Measurements from ENCODE around the gene PCDHGA5.
"Not testable (repeated sequence)": the region's sequence is repeated elsewhere in the genome, so short reads cannot be mapped to it uniquely, and the experiment has no call there.

PCDHGA5 gene

DNA sequence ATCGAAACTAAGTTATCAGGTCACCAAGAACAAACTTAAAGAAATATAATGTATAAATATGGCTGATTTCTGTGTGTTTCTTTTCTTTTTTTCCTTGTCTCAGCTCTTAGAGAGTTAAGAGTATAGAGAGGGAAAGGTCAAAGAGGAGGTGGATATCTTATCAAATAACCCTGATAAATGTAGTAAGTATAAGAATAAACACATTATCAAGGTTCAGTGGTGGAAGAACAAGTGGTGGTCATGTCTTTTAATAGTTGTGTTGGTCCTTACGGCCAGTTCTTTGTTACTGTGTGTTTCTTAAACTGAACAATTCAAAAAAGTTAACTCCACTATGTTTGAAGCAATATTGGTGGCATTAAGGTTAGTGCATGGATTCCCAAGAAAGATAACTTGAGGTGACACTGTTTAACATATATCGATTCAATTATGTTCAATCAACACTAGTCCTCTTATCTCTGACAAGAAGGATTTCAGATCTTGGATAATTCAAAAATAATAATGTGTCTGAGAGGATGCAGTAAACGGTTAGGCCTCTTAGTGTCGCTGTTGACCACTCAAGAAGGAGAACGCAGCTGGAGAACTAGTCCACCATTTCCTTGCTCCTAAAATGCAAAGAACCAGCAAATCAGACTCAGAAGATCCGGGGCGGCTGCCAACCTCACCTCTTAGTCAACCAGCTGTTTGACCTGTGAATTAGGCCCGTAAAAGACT, 20.6 kb upstream of the PCDHGA5 start, which contains the start of gene PCDHGA3:
Gene PCDHGA3 (plus strand): TSS at position 588 of the 711 bp plus-strand sequence. CDS start 205 bp downstream, outside the sequence.
- DNase-seq (ENCODE audit: low read depth, low spot score), result no peak
- no peaks in the 10 kb centered on the region for H3K4me1 ChIP-seq (ENCODE audit: insufficient read depth, insufficient read length)
- H3K27me3 ChIP-seq (ENCODE audit: insufficient read depth, insufficient read length), result no peaks in the 10 kb centered on the region
- TF ChIP-seq SUZ12 (IDR thresholded peaks at IDR 0.05; ENCODE audit: extremely low read depth, insufficient read depth, insufficient read length) (no peak), YY1 (IDR thresholded peaks at IDR 0.05; ENCODE audit: insufficient read depth, insufficient read length) (no peak), ZNF274 (IDR thresholded peaks at IDR 0.05; ENCODE audit: low read depth, low read length) (no peak)
- no peaks in the 10 kb centered on the region for H3K36me3 ChIP-seq (ENCODE audit: insufficient read depth, insufficient read length, low read length)
- H3K9ac ChIP-seq (ENCODE audit: insufficient read length, low read depth), result no peak within 1 kb of the TSS
- H3K9me3 ChIP-seq (ENCODE audit: insufficient read depth, low read length), result peaks cover 43% of the 10 kb centered on the region
- H3K4me3 ChIP-seq (ENCODE audit: insufficient read length, low read depth), result no peak within 1 kb of the TSS

GRCh38 chr5:141343953-141344463, 20.0 kb upstream of the PCDHGA5 start:
- no peak for TF ChIP-seq SUZ12 (IDR thresholded peaks at IDR 0.05; ENCODE audit: extremely low read depth, insufficient read depth, insufficient read length)
- no peak for TF ChIP-seq ZNF274 (IDR thresholded peaks at IDR 0.05; ENCODE audit: low read depth, low read length)
- TF ChIP-seq YY1 (IDR thresholded peaks at IDR 0.05; ENCODE audit: insufficient read depth, insufficient read length), result no peak
- H3K9ac ChIP-seq (ENCODE audit: insufficient read length, low read depth), result no peak overlapping the region
- DNase-seq (ENCODE audit: low read depth, low spot score), result no peak
- H3K4me3 ChIP-seq (ENCODE audit: insufficient read length, low read depth), result no peak overlapping the region
- no peaks in the 10 kb centered on the region for H3K27me3 ChIP-seq (ENCODE audit: insufficient read depth, insufficient read length)
- H3K4me1 ChIP-seq (ENCODE audit: insufficient read depth, insufficient read length), result no peaks in the 10 kb centered on the region
- no peaks in the 10 kb centered on the region for H3K36me3 ChIP-seq (ENCODE audit: insufficient read depth, insufficient read length, low read length)
- H3K9me3 ChIP-seq (ENCODE audit: insufficient read depth, low read length), result peaks cover 37% of the 10 kb centered on the region

DNA sequence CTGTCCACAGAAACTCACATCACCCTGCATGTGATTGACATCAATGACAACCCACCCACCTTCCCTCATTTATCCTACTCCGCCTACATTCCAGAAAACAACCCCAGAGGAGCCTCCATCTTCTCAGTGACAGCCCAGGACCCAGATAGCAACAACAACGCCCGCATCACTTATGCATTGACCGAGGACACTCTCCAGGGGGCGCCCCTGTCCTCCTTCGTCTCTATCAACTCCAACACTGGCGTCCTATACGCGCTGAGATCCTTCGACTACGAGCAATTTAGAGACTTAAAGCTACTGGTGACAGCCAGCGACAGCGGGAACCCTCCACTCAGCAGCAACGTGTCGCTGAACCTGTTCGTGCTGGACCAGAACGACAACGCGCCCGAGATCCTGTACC, 18.6 kb upstream of the PCDHGA5 start:
- H3K4me1 ChIP-seq (ENCODE audit: insufficient read depth, insufficient read length), result no peaks in the 10 kb centered on the region
- peaks cover 24% of the 10 kb centered on the region for H3K9me3 ChIP-seq (ENCODE audit: insufficient read depth, low read length)
- no peak overlapping the region for H3K4me3 ChIP-seq (ENCODE audit: insufficient read length, low read depth)
- DNase-seq (ENCODE audit: low read depth, low spot score), result no peak
- H3K27me3 ChIP-seq (ENCODE audit: insufficient read depth, insufficient read length), result no peaks in the 10 kb centered on the region
- TF ChIP-seq ZNF274 (IDR thresholded peaks at IDR 0.05; ENCODE audit: low read depth, low read length) (no peak), YY1 (IDR thresholded peaks at IDR 0.05; ENCODE audit: insufficient read depth, insufficient read length) (no peak), SUZ12 (IDR thresholded peaks at IDR 0.05; ENCODE audit: extremely low read depth, insufficient read depth, insufficient read length) (no peak)
- no peak overlapping the region for H3K9ac ChIP-seq (ENCODE audit: insufficient read length, low read depth)
- no peaks in the 10 kb centered on the region for H3K36me3 ChIP-seq (ENCODE audit: insufficient read depth, insufficient read length, low read length)

DNA sequence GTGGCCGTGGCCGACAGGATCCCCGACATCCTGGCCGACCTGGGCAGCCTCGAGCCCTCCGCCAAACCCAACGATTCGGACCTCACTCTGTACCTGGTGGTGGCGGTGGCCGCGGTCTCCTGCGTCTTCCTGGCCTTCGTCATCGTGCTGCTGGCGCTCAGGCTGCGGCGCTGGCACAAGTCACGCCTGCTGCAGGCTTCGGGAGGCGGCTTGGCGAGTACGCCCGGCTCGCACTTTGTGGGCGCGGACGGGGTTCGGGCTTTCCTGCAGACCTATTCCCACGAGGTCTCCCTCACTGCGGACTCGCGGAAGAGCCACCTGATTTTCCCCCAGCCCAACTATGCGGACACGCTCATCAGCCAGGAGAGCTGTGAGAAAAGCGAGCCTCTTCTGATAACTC, 17.9 kb upstream of the PCDHGA5 start:
- H3K4me3 ChIP-seq (ENCODE audit: insufficient read length, low read depth); H3K9ac ChIP-seq (ENCODE audit: insufficient read length, low read depth); H3K4me1 ChIP-seq (ENCODE audit: insufficient read depth, insufficient read length); H3K36me3 ChIP-seq (ENCODE audit: insufficient read depth, insufficient read length, low read length); H3K27me3 ChIP-seq (ENCODE audit: insufficient read depth, insufficient read length); DNase-seq (ENCODE audit: low read depth, low spot score): not testable (repeated sequence)
- H3K9me3 ChIP-seq (ENCODE audit: insufficient read depth, low read length), result peaks cover 28% of the 10 kb centered on the region

- peaks cover 34% of the 10 kb centered on the region for H3K9me3 ChIP-seq (ENCODE audit: insufficient read depth, low read length)
- H3K4me1 ChIP-seq (ENCODE audit: insufficient read depth, insufficient read length), result no peaks in the 10 kb centered on the region
- DNase-seq (ENCODE audit: low read depth, low spot score), result no peak
- no peak within 1 kb of the TSS for H3K4me3 ChIP-seq (ENCODE audit: insufficient read length, low read depth)
- H3K36me3 ChIP-seq (ENCODE audit: insufficient read depth, insufficient read length, low read length), result no peaks in the 10 kb centered on the region
- H3K9ac ChIP-seq (ENCODE audit: insufficient read length, low read depth), result no peak within 1 kb of the TSS
- no peak for TF ChIP-seq ZNF274 (IDR thresholded peaks at IDR 0.05; ENCODE audit: low read depth, low read length)
- no peak for TF ChIP-seq SUZ12 (IDR thresholded peaks at IDR 0.05; ENCODE audit: extremely low read depth, insufficient read depth, insufficient read length)
- no peak for TF ChIP-seq YY1 (IDR thresholded peaks at IDR 0.05; ENCODE audit: insufficient read depth, insufficient read length)
- no peaks in the 10 kb centered on the region for H3K27me3 ChIP-seq (ENCODE audit: insufficient read depth, insufficient read length)
Measured at GRCh38 chr5:141349917-141350619, 13.9 kb upstream of the PCDHGA5 start, which contains the start of gene PCDHGB1. Gene PCDHGB1 (plus strand): TSS chr5:141350099. CDS start chr5:141350261, 162 bp downstream.

DNA sequence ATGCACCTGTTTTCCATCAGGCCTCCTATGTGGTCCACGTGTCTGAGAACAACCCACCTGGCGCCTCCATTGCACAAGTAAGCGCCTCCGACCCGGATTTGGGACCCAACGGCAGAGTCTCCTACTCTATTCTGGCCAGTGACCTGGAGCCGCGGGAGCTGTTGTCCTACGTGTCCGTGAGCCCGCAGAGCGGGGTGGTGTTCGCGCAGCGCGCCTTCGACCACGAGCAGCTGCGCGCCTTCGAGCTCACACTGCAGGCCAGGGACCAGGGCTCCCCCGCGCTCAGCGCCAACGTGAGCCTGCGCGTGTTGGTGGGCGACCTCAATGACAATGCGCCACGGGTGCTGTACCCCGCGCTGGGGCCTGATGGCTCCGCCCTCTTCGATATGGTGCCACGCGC, 12.4 kb upstream of the PCDHGA5 start:
- no peak for TF ChIP-seq ZNF274 (IDR thresholded peaks at IDR 0.05; ENCODE audit: low read depth, low read length)
- no peak for TF ChIP-seq YY1 (IDR thresholded peaks at IDR 0.05; ENCODE audit: insufficient read depth, insufficient read length)
- no peak for TF ChIP-seq SUZ12 (IDR thresholded peaks at IDR 0.05; ENCODE audit: extremely low read depth, insufficient read depth, insufficient read length)
- no peak for DNase-seq (ENCODE audit: low read depth, low spot score)
- H3K9ac ChIP-seq (ENCODE audit: insufficient read length, low read depth), result no peak overlapping the region
- no peaks in the 10 kb centered on the region for H3K4me1 ChIP-seq (ENCODE audit: insufficient read depth, insufficient read length)
- no peak overlapping the region for H3K4me3 ChIP-seq (ENCODE audit: insufficient read length, low read depth)
- no peaks in the 10 kb centered on the region for H3K27me3 ChIP-seq (ENCODE audit: insufficient read depth, insufficient read length)
- H3K36me3 ChIP-seq (ENCODE audit: insufficient read depth, insufficient read length, low read length), result no peaks in the 10 kb centered on the region
- peaks cover 45% of the 10 kb centered on the region for H3K9me3 ChIP-seq (ENCODE audit: insufficient read depth, low read length)

GRCh38 chr5:141354900-141355469, 9.0 kb upstream of the PCDHGA5 start, which contains the start of gene PCDHGA4:
Gene PCDHGA4 (plus strand): TSS chr5:141355021. CDS start chr5:141355108, 87 bp downstream.
- Histone ChIP-seq H3K27me3 (ENCODE audit: insufficient read depth, insufficient read length) (no peaks in the 10 kb centered on the region), H3K9ac (ENCODE audit: insufficient read length, low read depth) (no peak within 1 kb of the TSS), H3K4me1 (ENCODE audit: insufficient read depth, insufficient read length) (no peaks in the 10 kb centered on the region), H3K36me3 (ENCODE audit: insufficient read depth, insufficient read length, low read length) (no peaks in the 10 kb centered on the region), H3K9me3 (ENCODE audit: insufficient read depth, low read length) (peaks cover 51% of the 10 kb centered on the region), H3K4me3 (ENCODE audit: insufficient read length, low read depth) (no peak within 1 kb of the TSS)
- TF ChIP-seq SUZ12 (IDR thresholded peaks at IDR 0.05; ENCODE audit: extremely low read depth, insufficient read depth, insufficient read length) (no peak), YY1 (IDR thresholded peaks at IDR 0.05; ENCODE audit: insufficient read depth, insufficient read length) (no peak), ZNF274 (IDR thresholded peaks at IDR 0.05; ENCODE audit: low read depth, low read length) (no peak)
- no peak for DNase-seq (ENCODE audit: low read depth, low spot score)
